Stimulated activated CD8-positive, alpha-beta memory T cell treated with anti-CD3 and anti-CD28 coated beads, Interleukin-12 subunit alpha, Interleukin-12 subunit beta, amount 100 ng/mL, for 24 hours (primary cell): ENCODE measurements around the gene TRPM5.
A peak's percentile ranks its signal among the peaks of the same experiment; 100 is the strongest.

Experiments used
- DNase-seq: peaks from one replicate; pipeline ENCODE4 v3.0.0-alpha.2; 2020; ENCODE audit errors: extremely low read depth

Gene TRPM5

DNA sequence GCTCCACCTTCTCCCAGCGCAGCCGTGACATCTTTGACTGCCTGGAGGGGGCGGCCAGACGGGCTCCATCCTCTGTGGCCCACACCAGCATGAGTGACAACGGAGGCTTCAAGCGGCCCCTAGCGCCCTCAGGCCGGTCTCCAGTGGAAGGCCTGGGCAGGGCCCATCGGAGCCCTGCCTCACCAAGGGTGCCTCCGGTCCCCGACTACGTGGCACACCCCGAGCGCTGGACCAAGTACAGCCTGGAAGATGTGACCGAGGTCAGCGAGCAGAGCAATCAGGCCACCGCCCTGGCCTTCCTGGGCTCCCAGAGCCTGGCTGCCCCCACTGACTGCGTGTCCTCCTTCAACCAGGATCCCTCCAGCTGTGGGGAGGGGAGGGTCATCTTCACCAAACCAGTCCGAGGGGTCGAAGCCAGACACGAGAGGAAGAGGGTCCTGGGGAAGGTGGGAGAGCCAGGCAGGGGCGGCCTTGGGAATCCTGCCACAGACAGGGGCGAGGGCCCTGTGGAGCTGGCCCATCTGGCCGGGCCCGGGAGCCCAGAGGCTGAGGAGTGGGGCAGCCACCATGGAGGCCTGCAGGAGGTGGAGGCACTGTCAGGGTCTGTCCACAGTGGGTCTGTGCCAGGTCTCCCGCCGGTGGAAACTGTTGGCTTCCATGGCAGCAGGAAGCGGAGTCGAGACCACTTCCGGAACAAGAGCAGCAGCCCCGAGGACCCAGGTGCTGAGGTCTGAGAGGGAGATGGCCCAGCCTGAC lies 41.2 kb downstream of the TRPM5 start:
- DNase-seq, result no peak

DNA sequence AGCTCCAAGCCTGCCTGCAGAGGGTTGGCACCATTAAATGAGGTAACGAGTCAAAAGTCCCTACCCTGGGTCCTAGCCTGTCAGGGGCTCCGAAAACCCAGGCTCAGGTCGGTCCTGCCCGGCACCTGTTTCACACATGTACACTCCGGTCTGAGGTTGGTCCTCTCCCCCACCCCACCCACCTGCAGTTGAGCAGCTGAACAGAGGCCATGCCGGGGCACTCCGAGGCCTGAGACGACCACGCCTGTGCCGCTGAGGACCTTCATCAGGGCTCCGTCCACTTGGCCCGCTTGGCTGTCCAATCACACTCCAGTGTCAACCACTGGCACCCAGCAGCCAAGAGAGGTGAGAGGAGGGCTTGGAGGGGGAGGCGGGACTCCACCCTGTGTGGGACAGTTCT lies 42.2 kb downstream of the TRPM5 start:
- no peak for DNase-seq

- no peak for DNase-seq
Observed at GRCh38 chr11:2401436-2401984, 42.8 kb downstream of the TRPM5 start.

DNA sequence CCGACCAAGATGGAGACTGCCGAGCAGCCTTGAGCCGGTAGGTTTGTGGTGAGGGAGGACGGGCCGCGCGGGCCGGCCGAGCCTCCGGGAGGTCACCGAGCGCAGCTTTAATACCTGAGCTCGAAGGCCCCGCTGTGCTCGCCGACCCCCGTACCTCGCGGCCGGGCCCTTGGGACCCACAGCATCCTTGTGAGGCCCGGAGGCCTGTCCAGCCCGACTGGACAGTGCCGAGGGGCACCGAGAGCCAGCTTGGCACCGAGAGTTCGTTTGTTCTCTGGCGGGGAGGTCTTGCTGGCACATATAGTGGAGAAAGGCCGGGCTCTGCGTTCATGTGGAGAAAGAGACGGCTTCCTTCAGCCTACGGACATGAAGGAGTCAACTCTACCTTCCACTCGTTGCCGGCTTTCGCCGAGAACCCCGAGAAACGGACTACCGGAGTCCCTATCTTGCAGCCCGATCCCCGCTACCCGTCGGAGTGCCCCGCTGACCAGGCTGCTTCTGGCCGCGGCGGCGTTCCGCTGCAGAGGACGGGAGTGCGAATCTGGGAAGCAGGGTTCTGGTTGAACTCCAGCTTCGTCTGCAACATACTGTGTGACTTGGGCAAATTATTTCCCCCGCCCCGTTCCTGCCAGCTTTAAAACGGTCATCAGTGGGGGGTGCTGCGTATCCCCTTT lies 43.4 kb downstream of the TRPM5 start:
- no peak for DNase-seq

GRCh38 chr11:2400069-2400761 lies 44.1 kb downstream of the TRPM5 start, which contains the start of gene TSSC4:
TSSC4 (plus strand) TSS chr11:2400750; CDS start chr11:2402634, 1,884 bp downstream.
- peak; percentile 97 for DNase-seq

DNA sequence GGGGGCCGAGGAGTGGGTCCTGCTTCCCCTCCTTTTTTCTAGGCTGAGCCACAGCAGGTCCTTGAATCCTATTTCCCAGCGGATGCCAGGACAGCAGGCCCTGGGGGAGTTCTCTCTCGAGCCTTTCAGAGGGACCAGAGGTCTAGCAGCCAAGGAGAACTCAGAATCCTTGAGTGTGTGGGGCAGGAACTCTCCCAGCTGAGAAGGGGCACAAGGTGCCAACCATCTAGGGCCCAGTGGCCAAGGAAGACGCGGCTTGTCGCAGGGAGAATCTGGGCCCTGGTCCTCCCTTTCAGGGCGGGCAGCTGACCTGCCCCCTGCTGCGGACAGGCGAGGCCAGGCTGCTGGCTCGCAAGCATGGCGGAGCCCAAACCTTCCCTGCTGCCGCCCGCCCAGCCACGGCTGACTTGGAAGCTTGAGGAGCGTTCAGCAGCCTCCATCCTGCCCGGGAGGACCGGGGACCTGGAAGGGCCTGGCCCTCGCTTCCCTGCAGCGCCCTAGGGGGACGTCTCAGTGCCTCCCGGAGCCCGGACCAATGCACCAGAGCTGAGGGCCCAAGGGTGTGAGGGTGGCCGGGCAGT lies 44.7 kb downstream of the TRPM5 start:
- no peak for DNase-seq

DNA sequence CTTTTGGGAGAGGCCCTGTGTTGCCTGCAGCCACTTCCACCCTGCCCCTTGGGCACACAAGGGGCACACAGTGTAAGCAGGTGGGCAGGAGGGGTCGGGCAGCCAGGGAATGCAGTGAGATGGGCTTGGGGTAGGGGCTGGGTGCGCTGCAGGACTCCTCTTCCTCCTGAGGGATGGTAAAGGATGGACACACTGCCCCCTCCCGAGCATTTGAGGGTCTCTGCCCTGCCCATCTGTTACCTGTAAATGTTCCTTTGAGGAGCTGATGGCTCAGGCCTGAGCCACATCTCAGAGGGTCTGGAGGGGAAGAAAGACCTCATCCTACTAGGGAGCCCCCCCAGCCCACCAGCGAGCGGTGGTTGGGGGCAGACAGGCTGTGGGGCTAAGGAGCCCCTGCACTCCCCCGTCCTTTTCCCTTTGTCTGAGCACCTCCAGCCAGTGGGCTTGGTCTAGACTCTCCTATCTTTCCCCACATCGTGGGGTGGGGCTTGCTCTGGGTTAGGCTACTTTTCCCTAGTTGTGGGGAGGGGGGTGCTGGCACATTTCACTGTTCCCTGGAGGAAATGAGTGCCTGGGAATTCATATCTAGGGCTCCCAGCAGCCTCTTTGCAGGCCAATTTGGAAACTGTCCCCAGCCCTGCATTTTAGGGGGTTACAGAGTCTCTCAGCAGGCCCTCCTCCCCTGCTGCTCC lies 45.5 kb downstream of the TRPM5 start:
- DNase-seq, result no peak

DNA sequence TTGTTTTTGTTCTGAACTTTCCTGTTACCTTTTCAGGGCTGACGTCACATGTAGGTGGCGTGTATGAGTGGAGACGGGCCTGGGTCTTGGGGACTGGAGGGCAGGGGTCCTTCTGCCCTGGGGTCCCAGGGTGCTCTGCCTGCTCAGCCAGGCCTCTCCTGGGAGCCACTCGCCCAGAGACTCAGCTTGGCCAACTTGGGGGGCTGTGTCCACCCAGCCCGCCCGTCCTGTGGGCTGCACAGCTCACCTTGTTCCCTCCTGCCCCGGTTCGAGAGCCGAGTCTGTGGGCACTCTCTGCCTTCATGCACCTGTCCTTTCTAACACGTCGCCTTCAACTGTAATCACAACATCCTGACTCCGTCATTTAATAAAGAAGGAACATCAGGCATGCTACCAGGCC lies 47.3 kb downstream of the TRPM5 start:
- no peak for DNase-seq

DNA sequence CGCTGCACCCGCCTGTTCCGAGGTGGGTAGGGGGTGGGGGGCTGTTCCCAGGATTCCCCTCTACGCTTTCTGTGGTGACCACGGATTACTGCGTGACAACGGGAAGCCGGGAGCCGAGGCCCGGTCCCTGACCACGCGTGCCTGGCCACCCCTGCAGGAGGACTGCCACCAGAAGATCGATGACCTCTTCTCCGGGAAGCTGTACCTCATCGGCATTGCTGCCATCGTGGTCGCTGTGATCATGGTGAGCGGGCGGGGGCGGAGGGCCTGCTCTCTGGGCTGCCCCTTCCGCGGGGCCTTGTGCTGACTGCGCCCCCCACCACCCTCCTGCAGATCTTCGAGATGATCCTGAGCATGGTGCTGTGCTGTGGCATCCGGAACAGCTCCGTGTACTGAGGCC lies 47.8 kb downstream of the TRPM5 start:
- no peak for DNase-seq

- DNase-seq, result no peak
Observed at GRCh38 chr11:2395856-2396255, 48.5 kb downstream of the TRPM5 start.

GRCh38 chr11:2395211-2395730 lies 49.0 kb downstream of the TRPM5 start:
- DNase-seq, result no peak

- no peak for DNase-seq
Observed at GRCh38 chr11:2394818-2395105, 49.6 kb downstream of the TRPM5 start.
